ENCODE data around the gene POU4F1.

POU4F1 gene

GRCh38 chr13:78607409-78608251 lies 4.3 kb upstream of the POU4F1 start:
- no peak for DNase-seq (ENCODE audit: low read depth in 2 of 2)

DNA sequence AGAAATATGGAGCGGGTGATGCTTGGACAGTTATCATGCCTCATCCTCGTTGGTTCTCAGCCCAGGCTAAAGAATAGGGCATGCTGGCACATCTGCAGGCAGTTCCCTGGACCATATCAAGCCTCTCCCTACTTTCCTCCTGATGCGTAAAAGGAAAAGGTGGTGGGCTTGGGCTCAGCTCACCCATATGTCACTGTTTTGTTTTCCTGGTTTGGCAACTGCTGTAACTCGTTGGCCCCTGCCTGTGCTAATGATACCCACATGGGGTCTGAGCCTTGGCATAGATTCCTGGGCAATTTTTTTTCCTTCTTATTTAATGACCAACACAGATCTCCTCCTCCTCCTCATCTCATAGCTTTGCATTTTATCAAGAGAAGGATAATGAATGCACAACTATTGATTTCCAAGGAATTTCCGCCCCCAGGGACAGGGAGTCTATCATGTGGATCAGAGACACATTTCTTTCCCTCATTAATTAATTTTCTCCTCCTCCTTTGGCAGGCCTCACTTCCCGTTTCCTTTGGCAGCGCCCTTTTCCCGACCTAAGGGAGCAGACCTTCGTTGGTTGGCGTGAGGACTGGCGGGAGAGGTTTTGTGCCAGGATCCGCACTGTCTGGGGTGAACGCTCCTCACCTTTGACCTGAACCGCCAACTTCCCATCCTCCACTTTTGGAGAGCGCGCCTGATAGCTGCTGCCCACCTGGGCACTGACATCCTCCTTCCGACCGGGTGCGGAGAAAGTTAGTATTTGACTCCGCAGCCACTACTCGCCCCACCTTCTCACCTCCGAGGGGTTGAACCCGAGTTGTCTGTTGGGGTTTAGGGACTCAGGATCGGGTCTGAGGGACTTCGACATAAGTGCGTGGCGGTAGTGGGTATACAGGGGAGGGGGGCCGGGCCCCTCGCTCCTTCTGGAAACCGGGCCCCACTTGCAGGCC lies 3.4 kb upstream of the POU4F1 start:
- no peak for DNase-seq (ENCODE audit: low read depth in 2 of 2)

DNA sequence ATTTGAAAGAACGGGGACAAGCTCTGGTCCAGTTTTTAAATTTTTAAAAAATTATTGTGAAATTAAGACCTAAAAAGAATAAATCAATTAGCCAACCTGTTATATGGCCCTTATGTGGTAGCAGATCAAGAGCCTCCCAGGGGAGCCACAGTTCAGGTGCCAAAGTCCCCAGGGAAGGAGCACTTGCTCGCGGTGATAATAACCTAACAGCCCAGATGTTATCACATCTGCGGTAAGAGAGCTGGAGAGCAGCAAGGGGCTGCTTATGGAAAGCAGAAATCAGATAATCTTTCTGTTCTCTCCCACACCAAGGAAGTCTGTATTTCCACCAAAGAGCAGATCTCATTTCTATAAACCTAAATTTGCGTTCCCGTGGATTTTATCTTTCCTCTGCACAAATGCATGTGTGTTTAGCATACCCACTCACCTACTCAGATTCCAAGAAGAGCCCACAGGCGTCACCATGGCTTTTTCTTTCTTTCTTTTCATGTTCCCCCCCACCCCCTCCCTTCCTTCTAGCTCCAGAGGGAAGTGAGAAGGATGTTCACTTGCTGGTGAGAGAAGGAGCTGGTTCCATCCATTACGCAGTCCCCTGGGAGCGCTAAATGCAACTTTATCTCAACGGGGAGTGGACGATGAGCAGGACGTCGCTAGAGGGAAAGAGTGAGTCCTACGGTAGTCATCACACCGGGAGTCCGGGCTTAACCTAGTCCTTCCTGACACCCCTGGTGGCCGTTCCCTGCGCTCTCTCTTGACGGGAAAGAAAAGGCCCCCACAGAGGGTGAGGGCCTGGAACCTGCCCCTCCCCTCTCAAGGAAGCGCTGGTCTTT lies 1.6 kb upstream of the POU4F1 start:
- DNase-seq (ENCODE audit: low read depth in 2 of 2) = no peak

GRCh38 chr13:78602561-78603239 lies 652 bp downstream of the POU4F1 start:
- no peak for DNase-seq (ENCODE audit: low read depth in 2 of 2)

- no peak for DNase-seq (ENCODE audit: low read depth in 2 of 2)
These were observed 1.3 kb downstream of the POU4F1 start for GRCh38 chr13:78601874-78602560.

DNA sequence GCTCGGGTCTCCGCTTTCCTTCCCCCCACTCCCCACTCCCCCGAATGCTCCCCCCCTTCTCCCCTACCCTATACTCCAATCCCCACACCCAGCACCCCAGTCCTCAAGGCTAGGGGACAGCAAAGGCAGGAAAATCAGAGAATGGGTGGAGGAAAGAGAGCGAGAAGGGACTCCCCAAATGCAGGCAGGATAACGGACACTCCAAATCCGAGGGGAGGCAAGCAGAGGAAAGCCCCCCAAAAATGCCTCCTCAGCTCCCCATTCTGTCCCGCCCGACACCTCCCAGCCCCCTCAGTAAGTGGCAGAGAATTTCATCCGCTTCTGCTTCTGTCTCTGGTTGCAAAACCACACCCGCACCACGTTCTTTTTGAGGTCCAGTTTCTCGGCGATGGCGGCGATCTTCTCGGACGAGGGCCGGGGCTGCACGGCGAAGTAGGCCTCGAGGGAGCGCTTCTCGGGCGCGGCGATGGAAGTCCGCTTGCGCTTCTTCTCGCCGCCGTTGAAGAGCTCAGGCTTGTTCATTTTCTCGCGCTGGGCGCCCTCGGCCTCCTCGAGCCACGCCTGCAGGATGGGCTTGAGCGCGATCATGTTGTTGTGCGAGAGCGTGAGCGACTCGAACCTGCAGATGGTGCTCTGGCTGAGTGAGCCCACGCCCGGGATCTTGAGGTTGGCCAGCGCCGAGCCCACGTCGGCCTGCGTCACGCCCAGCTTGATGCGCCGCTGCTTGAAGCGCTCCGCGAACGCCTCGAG lies 2.1 kb downstream of the POU4F1 start:
- DNase-seq (ENCODE audit: low read depth in 2 of 2) = no peak

GRCh38 chr13:78600280-78600883 lies 3.0 kb downstream of the POU4F1 start:
- no peak for DNase-seq (ENCODE audit: low read depth in 2 of 2)

GRCh38 chr13:78599645-78600279 lies 3.6 kb downstream of the POU4F1 start:
- no peak for DNase-seq (ENCODE audit: low read depth in 2 of 2)

- no peak for DNase-seq (ENCODE audit: low read depth in 2 of 2)
These were observed 4.2 kb downstream of the POU4F1 start for GRCh38 chr13:78598966-78599644.

- no peak for DNase-seq (ENCODE audit: low read depth in 2 of 2)
These were observed 5.1 kb downstream of the POU4F1 start for GRCh38 chr13:78598116-78598781.

DNA sequence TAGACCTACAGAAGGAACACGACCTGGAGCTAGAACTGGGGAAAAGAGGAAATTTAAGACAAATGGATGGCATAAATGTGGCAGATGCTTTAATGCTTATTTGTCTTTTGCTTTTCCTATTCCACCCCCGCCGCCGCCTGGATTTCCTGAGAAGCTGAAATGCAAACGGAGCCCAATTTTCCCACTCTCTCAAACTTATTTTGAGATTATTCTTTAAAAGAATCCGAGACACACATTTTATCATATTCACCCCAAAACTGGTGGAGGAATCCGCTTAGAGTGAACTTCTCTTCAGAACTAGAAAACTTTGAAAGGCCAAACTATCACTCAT lies 5.8 kb downstream of the POU4F1 start:
- no peak for DNase-seq (ENCODE audit: low read depth in 2 of 2)

GRCh38 chr13:78596736-78597601 lies 6.4 kb downstream of the POU4F1 start:
- no peak for DNase-seq (ENCODE audit: low read depth in 2 of 2)

DNA sequence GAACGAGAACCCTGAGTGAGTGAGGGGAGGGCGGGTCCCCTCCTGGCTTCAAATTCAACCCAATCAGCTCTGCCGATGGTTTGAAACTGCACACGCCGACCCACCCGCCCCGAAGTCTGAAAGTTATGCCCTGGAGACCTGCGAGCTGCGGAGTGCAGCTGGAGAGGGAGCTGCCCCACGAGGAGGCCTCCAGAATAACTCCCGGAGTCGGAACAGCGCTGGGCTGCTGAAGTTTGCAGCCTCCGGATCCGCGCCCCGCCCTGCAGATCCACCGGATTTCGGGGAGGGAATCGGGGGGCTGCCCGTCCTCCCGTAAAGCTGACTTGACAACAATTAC lies 7.0 kb downstream of the POU4F1 start:
- DNase-seq (ENCODE audit: low read depth in 2 of 2) = no peak

DNA sequence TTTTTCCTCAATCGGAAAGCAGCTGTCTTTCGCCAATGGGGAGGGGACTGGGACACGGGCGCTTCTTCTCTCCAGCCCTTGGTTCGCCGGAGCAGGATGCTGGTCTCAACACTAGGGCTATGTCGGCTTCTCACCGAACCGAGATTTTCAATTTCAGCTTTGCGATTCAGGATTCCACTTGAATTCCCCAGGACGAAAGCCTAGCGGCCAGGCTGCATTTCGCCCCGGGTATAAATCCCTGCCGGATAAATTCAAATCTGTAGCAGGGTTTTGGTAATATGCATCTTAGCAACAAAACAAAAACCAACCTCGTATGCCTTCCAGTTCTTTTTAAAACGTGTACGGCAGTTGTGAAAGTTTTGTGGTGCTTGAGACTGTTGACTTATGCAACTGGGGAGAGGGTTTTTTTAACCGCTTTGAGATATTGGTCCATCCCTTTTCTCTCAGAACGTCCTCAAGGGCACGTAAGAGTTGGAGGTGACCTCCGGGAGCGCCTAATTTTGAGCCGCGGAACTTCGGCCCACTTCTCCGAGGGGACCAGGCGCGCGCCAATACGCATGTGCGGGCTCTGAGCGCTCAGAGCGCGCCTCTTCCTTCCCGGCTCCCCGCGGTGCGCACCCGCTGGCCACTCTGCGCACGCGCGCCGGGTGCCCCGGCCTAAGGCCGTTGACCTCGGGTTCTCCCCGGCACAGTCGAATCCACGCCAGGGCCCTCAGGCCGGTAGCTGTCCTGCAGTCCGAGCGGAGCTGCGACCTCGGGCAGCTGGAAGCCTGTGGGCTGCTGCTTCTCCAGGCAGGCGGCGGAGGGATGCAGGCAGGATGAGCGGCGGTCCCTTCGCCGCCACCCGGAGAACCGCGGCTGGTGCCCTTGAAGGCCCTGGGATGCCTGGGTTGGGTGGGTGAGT lies 7.6 kb downstream of the POU4F1 start:
- DNase-seq (ENCODE audit: low read depth in 2 of 2) = no peak

DNA sequence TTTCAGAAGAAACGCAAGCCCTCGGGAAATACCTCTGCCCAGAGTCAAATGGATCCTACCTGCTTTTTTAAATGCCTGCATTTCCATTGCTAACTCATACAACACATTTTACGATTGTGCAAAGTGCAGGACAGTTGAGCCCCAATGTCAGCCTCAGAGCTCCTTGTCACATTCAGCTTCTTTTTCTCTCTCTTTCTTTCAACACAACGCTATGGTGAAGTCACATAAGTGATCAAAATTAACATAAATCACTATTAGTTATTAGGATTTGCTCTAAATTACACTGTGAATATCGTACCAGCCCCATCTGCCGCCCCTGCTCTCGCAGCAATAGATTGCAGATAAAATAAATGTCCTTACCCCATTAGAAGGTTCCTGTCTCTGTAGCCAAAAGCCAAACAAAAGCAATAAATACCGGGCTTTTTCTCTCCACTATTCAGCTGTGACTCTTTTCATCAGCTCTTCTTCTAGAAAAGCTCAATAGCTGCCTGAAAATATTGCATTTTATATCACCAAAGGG lies 8.8 kb downstream of the POU4F1 start:
- no peak for DNase-seq (ENCODE audit: low read depth in 2 of 2)

Measured in fibroblast of skin of left biceps (primary cell).